22Rv1 (cell line): ENCODE data around the gene TTC38.

Experiments used
- CTCF ChIP-seq: fragments of 450-650 bp; IDR thresholded peaks from 2 replicates; pipeline ENCODE4 v1.5.1; 2017; ENCODE audit warnings: mild to moderate bottlenecking
- ZFX ChIP-seq: fragments of 450-650 bp; IDR thresholded peaks from 2 replicates; pipeline ENCODE4 v1.6.1; 2017; ENCODE audit warnings: antibody characterized with exemption, borderline replicate concordance

GRCh38 chr22:46317646-46318045 lies 49.8 kb downstream of the TTC38 start:
- TF ChIP-seq CTCF (no peak), ZFX (no peak)
